ENCODE measurements around the gene GRK5. TPM values are rescaled to one million over a fixed set of nuclear protein-coding genes. Genes with fewer than 3 reads are reported as not detected.

GRK5 gene
- total RNA-seq, 1 experiment from 2014 or later = 1.2 TPM

DNA sequence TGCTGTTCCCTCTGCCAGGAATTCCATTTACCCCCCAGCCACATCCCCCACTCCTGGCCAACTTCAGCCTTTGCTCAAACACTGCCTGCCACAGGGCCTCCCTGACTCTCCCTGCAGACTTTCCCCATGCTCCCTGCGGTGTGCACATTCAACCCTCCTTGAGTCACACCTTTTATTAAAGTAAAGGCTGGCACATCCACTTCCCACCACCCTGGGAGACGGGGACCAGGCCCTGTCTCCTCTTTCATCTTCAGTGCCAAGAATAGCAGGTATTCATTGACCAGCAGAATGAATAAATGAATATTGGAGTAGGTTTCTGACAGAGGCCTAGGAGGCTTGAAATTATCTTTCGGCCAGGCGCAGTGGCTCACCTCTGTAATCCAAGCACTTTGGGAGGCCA, 91.4 kb downstream of the GRK5 start:
- Histone ChIP-seq H3K79me2 (ENCODE audit: insufficient read depth, low read length) (no peaks in the 10 kb centered on the region), H3K27me3 (ENCODE audit: insufficient read depth, low read length) (no peaks in the 10 kb centered on the region), H3K4me2 (ENCODE audit: insufficient read depth, insufficient read length, low read length) (no peak overlapping the region), H4K8ac (replicated peaks; ENCODE audit: insufficient read length, low read depth, low read length) (no peak overlapping the region), H4K5ac (ENCODE audit: insufficient read length, low read depth, low read length) (no peak overlapping the region), H3K9ac (ENCODE audit: extremely low read depth, insufficient read length, low read length) (no peak overlapping the region), H2BK15ac (ENCODE audit: low read depth, low read length) (no peak overlapping the region), H2BK12ac (ENCODE audit: insufficient read length, low read depth, low read length) (no peak overlapping the region), H3K79me1 (ENCODE audit: insufficient read depth, low read depth, low read length, poor library complexity, severe bottlenecking) (no peaks in the 10 kb centered on the region), H3K23me2 (ENCODE audit: insufficient read length, low read depth, low read length, poor library complexity, severe bottlenecking) (no peaks in the 10 kb centered on the region), H2AFZ (ENCODE audit: low read length) (no peak overlapping the region), H3K4ac (ENCODE audit: low read depth, low read length) (no peak overlapping the region), H2BK20ac (ENCODE audit: low read depth, low read length, poor library complexity, severe bottlenecking) (no peak overlapping the region), H3T11ph (ENCODE audit: low read length) (no peak overlapping the region), H3K56ac (ENCODE audit: insufficient read length, low read depth, low read length) (no peak overlapping the region), H3K23ac (ENCODE audit: insufficient read length, low read depth, low read length) (no peak overlapping the region), H3K4me1 (ENCODE audit: insufficient read depth, low read length) (no peaks in the 10 kb centered on the region), H4K91ac (ENCODE audit: insufficient read length, low read depth, low read length) (no peak overlapping the region), H4K20me1 (ENCODE audit: control insufficient read depth, insufficient read depth, insufficient read length) (no peaks in the 10 kb centered on the region), H3K9me3 (ENCODE audit: control insufficient read depth, low read depth, low read length) (no peaks in the 10 kb centered on the region), H2AK5ac (ENCODE audit: insufficient read length, low read length) (no peak overlapping the region), H3K18ac (ENCODE audit: insufficient read length, low read depth, low read length) (no peak overlapping the region), H3K14ac (ENCODE audit: insufficient read depth, low read length) (no peak overlapping the region), H2BK5ac (ENCODE audit: insufficient read length, low read length) (no peak overlapping the region), H3K27ac (ENCODE audit: insufficient read length, low read depth, low read length) (no peak overlapping the region), H2BK120ac (ENCODE audit: low read depth, low read length, poor library complexity, severe bottlenecking) (no peak overlapping the region)
- peaks cover 0 to 12% of the 10 kb centered on the region in 2 experiments; a peak in 2 of 5 replicates for H3K9me3 Mint-ChIP-seq
- H3K27me3 Mint-ChIP-seq (ENCODE audit: low read depth) = no peaks in the 10 kb centered on the region
- no peak for DNase-seq
- H3K4me1 Mint-ChIP-seq = peaks cover 10 to 12% of the 10 kb centered on the region in 2 experiments
- TF ChIP-seq, protein P1, sequence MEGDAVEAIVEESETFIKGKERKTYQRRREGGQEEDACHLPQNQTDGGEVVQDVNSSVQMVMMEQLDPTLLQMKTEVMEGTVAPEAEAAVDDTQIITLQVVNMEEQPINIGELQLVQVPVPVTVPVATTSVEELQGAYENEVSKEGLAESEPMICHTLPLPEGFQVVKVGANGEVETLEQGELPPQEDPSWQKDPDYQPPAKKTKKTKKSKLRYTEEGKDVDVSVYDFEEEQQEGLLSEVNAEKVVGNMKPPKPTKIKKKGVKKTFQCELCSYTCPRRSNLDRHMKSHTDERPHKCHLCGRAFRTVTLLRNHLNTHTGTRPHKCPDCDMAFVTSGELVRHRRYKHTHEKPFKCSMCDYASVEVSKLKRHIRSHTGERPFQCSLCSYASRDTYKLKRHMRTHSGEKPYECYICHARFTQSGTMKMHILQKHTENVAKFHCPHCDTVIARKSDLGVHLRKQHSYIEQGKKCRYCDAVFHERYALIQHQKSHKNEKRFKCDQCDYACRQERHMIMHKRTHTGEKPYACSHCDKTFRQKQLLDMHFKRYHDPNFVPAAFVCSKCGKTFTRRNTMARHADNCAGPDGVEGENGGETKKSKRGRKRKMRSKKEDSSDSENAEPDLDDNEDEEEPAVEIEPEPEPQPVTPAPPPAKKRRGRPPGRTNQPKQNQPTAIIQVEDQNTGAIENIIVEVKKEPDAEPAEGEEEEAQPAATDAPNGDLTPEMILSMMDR (conservative IDR thresholded peaks at IDR 0.05) = no peak
- no peak overlapping the region for H3K4me3 Mint-ChIP-seq
- WGBS (ENCODE audit: extremely low coverage, insufficient read length, low lambda C conversion rate) = no CpG with 5 or more reads among the region's 4 CpGs
- no peak overlapping the region for H3K27ac Mint-ChIP-seq
- peaks cover 0 to 7% (median 2%) of the 10 kb centered on the region in 3 experiments; a peak in 3 of 7 replicates for H3K36me3 Mint-ChIP-seq (ENCODE audit: insufficient read depth in 1 of 3, low read depth in 3 of 3)

All from H9 (cell line).